KMS-11 (cell line): ENCODE data around the gene FAT1.

Experiments
- H2AFZ ChIP-seq: fragments of 200-600 bp; sonication (generic); 2 replicates; pipeline ENCODE4 v1.6.1; 2016; ENCODE audit warnings: antibody characterized with exemption, mixed run types, low read depth
- H3K27ac ChIP-seq: fragments of 200-600 bp; sonication (generic); 2 replicates; pipeline ENCODE4 v1.6.1; 2016; ENCODE audit warnings: mild to moderate bottlenecking, mixed run types
- H3K27me3 ChIP-seq: fragments of 200-600 bp; sonication (generic); 2 replicates; pipeline ENCODE4 v1.6.1; 2017; ENCODE audit warnings: mild to moderate bottlenecking, low read depth, mixed run types, moderate library complexity; ENCODE audit not compliant: insufficient read depth
- H3K36me3 ChIP-seq: fragments of 200-600 bp; sonication (generic); 2 replicates; pipeline ENCODE4 v1.6.1; 2017; ENCODE audit warnings: mild to moderate bottlenecking, mixed run types; ENCODE audit not compliant: insufficient read depth
- H3K4me1 ChIP-seq: fragments of 200-600 bp; sonication (generic); 2 replicates; pipeline ENCODE4 v1.6.1; 2016; ENCODE audit warnings: mild to moderate bottlenecking, low read depth, mixed run types; ENCODE audit not compliant: poor library complexity, severe bottlenecking
- H3K4me2 ChIP-seq: fragments of 200-600 bp; sonication (generic); 2 replicates; pipeline ENCODE4 v1.7.0; 2016; ENCODE audit warnings: mild to moderate bottlenecking, mixed run types
- H3K4me3 ChIP-seq: fragments of 200-600 bp; sonication (generic); IDR thresholded peaks from 2 replicates; pipeline ENCODE4 v1.6.1; 2017; ENCODE audit warnings: low read depth, low read length, mixed read lengths; ENCODE audit not compliant: insufficient read depth
- H3K79me2 ChIP-seq: fragments of 200-600 bp; sonication (generic); 2 replicates; pipeline ENCODE4 v1.6.1; 2016; ENCODE audit warnings: low read depth, mixed run types; ENCODE audit not compliant: insufficient read depth
- H3K9ac ChIP-seq: fragments of 200-600 bp; sonication (generic); 2 replicates; pipeline ENCODE4 v1.6.1; 2016; ENCODE audit warnings: mild to moderate bottlenecking, mixed run types
- H4K20me1 ChIP-seq: fragments of 200-600 bp; sonication (generic); 2 replicates; pipeline ENCODE4 v1.6.1; 2016; ENCODE audit warnings: mild to moderate bottlenecking, mixed run types; ENCODE audit not compliant: insufficient read depth
- TF ChIP-seq, protein P1 (sequence below): fragments of 200-600 bp; sonication (generic); conservative IDR thresholded peaks from 2 replicates; pipeline ENCODE4 v1.6.1; 2017; ENCODE audit warnings: low read depth, mild to moderate bottlenecking, antibody characterized with exemption, low read length, moderate library complexity, mixed read lengths

Gene FAT1

DNA sequence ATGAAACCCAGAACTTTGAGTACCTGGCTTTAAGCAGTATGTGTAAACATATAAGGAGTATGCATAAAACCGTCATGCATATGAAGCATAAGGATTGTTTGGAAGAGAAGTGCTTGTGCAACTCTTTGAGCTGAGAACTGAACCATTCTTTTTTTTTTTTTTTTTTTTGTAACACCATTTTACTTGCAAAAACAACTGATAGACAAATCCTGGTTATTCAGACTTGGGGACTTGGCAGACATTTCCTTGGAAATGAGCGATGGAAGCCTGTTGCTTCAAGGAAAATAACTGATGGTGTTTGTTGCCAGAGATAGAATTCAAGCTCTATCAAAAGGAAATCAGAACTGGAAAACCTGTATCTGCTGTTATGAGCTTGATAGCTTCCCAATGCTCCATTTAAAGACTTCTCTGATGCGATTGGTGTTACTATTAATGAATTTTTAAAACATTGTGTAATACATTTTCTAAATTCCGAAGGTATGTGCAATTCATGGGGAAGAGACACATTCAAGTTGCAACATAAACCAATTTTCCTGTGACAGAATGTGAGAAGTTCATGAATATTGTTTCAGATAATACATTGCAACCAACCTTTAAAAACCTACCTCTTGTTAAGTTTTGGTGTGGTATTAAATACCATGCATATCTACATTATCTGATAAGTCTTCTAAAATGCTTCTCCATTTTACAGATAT is 47.0 kb upstream of the FAT1 start:
- Histone ChIP-seq H3K27me3 (no peaks in the 10 kb centered on the region), H3K79me2 (no peaks in the 10 kb centered on the region), H3K9ac (no peak overlapping the region), H4K20me1 (no peaks in the 10 kb centered on the region), H3K4me1 (no peaks in the 10 kb centered on the region), H3K4me2 (no peak overlapping the region), H3K36me3 (no peaks in the 10 kb centered on the region), H3K27ac (no peak overlapping the region), H3K4me3 (no peak overlapping the region), H2AFZ (no peak overlapping the region)
- TF ChIP-seq, protein P1, sequence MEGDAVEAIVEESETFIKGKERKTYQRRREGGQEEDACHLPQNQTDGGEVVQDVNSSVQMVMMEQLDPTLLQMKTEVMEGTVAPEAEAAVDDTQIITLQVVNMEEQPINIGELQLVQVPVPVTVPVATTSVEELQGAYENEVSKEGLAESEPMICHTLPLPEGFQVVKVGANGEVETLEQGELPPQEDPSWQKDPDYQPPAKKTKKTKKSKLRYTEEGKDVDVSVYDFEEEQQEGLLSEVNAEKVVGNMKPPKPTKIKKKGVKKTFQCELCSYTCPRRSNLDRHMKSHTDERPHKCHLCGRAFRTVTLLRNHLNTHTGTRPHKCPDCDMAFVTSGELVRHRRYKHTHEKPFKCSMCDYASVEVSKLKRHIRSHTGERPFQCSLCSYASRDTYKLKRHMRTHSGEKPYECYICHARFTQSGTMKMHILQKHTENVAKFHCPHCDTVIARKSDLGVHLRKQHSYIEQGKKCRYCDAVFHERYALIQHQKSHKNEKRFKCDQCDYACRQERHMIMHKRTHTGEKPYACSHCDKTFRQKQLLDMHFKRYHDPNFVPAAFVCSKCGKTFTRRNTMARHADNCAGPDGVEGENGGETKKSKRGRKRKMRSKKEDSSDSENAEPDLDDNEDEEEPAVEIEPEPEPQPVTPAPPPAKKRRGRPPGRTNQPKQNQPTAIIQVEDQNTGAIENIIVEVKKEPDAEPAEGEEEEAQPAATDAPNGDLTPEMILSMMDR, result no peak

DNA sequence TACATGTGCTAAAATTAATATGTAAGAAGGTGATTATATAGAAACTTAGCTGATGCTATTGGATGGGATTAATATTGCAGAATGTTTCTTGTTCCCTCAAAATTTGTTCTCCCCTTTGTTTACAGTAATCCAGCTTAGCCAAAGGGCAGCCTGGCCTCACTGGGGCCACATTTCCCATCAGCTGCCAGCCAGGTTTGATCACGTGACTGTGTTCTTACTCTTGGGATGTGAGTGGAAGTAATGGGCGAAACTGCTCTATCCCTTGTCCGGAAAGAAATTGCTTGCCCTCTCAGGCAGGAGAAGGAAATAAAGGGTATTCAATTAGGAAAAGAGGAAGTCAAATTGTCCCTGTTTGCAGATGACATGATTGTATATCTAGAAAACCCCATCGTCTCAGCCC is 44.1 kb upstream of the FAT1 start:
- Histone ChIP-seq H3K27me3 (no peaks in the 10 kb centered on the region), H4K20me1 (no peaks in the 10 kb centered on the region), H2AFZ (no peak overlapping the region), H3K9ac (no peak overlapping the region), H3K4me2 (no peak overlapping the region), H3K27ac (no peak overlapping the region), H3K4me1 (no peaks in the 10 kb centered on the region), H3K4me3 (no peak overlapping the region), H3K79me2 (no peaks in the 10 kb centered on the region), H3K36me3 (no peaks in the 10 kb centered on the region)
- TF ChIP-seq, protein P1, result no peak

DNA sequence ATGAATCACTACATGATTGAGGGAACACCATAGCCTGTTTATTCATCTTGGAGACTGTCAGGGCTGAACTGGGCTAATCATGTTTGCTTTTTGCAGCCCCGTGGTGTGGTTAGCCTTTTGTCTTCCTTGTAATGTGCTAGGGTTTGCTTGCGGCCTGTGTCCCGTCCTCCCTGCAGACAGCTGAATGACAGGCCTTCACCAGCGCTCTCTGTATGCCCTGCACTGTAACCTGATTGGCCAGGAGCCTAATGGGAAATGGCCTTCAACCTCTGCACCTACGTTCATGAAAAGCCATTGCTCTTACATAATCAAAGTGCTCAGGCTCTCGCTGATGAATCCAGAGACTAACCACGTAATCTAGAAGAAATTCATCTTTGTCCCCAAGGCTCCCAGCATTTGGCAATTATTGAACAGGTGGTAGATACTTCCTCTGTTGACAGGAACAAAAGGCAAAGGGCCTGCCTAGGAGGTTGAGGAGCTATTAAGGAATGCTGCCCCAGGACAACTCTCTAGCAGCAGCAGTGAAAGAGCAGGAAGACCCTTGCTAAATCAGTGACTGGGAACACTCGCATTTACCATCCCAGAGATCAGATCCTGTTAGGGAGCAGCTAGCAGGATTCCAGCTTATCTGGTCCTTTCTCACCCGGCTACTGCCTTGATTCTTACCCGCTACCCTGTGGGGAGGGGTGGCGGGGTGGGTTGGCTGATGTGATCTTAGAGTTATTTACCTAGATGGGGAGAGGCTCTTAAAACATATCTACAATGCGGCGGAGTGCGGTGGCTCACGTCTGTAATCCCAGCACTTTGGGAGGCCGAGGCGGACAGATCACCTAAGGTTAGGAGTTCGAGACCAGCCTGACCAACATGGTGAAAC is 42.3 kb upstream of the FAT1 start:
- H3K27ac ChIP-seq, result no peak overlapping the region
- H4K20me1 ChIP-seq, result no peaks in the 10 kb centered on the region
- H2AFZ ChIP-seq, result no peak overlapping the region
- TF ChIP-seq, protein P1, result no peak
- H3K4me1 ChIP-seq, result no peaks in the 10 kb centered on the region
- no peak overlapping the region for H3K4me2 ChIP-seq
- no peaks in the 10 kb centered on the region for H3K27me3 ChIP-seq
- H3K36me3 ChIP-seq, result no peaks in the 10 kb centered on the region
- no peak overlapping the region for H3K9ac ChIP-seq
- no peak overlapping the region for H3K4me3 ChIP-seq
- no peaks in the 10 kb centered on the region for H3K79me2 ChIP-seq

DNA sequence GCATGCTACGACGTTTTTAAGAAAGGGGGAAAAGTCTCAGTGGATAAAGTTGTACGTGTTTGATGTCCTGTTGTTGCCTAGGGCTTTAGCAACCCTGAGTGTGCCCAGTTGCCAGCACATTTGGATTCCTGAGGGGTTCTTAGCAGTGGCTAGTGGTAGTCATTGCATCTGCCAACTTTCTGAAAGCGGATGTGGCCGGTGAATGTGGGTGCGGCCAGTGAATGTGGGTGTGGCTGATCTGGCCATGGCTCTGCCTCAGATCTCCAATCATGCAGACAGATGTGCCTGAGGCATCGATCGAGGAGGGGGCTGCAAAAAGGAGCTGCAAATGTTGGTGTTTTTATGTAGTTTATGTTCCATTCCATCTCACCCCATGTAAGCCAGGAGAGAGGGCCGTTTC is 41.5 kb upstream of the FAT1 start:
- Histone ChIP-seq H3K4me2 (no peak overlapping the region), H4K20me1 (no peaks in the 10 kb centered on the region), H3K9ac (no peak overlapping the region), H3K27me3 (no peaks in the 10 kb centered on the region), H3K79me2 (no peaks in the 10 kb centered on the region), H3K4me1 (no peaks in the 10 kb centered on the region), H3K36me3 (no peaks in the 10 kb centered on the region), H3K4me3 (no peak overlapping the region), H3K27ac (no peak overlapping the region), H2AFZ (no peak overlapping the region)
- TF ChIP-seq, protein P1, result no peak
